Tibial nerve (tissue), 4 donors: ENCODE results near the gene PDZRN3.

Source experiments
- CTCF ChIP-seq, 5 experiments: fragments of 200-600 bp in 3 of 5; fragments of 450-650 bp in 2 of 5; sonication (generic) in 3 of 5; IDR thresholded peaks; one replicate each; pipeline ENCODE4 v1.5.1; 2016 to 2019; ENCODE audit warnings: antibody characterized with exemption in 5 of 5, mild to moderate bottlenecking in 3 of 5, moderate library complexity in 2 of 5
- EP300 ChIP-seq, 2 donors: sonication (generic); formaldehyde crosslinking; IDR thresholded peaks; one replicate each; pipeline ENCODE4 v1.6.1; 2017; ENCODE audit warnings: antibody characterized with exemption in 2 of 2, mild to moderate bottlenecking in 1 of 2
- POLR2A ChIP-seq, 2 donors: fragments of 450-650 bp; IDR thresholded peaks; one replicate each; pipeline ENCODE4 v1.6.1; 2017; ENCODE audit warnings: antibody characterized with exemption in 2 of 2, mild to moderate bottlenecking in 2 of 2, moderate library complexity in 2 of 2

- no peak for TF ChIP-seq POLR2A (IDR thresholded peaks at IDR 0.05)
- TF ChIP-seq CTCF (IDR thresholded peaks at IDR 0.05): no peak
- no peak for TF ChIP-seq EP300 (IDR thresholded peaks at IDR 0.05)
These were observed 33.4 kb downstream of the PDZRN3 start for GRCh38 chr3:73591286-73591800.
